Measurements from ENCODE around the gene MAP3K10. TPM values are rescaled to one million over a fixed set of nuclear protein-coding genes. Genes with fewer than 3 reads are reported as not detected.

The MAP3K10 gene
- total and polyA plus RNA-seq, 9 of the 15 experiments (the other 6 are each of a cell fraction or from before 2014, with no cell fraction given) = 0.01 to 8.0 (median 2.7) TPM; not detected in 1

- intact Hi-C loops (cut with micrococcal nuclease) = no loop called here
- no peak for TF ChIP-seq MYC (IDR thresholded peaks at IDR 0.05; ENCODE audit: low read depth, low read length)
- no peak for TF ChIP-seq MYC (CRISPR knock-in tag; IDR thresholded peaks at IDR 0.05; ENCODE audit: borderline replicate concordance, low read depth)
- TF ChIP-seq LARP7 (IDR thresholded peaks at IDR 0.05) = no peak
- peak; percentile 37 for TF ChIP-seq MGA (IDR thresholded peaks at IDR 0.05)
- no peak for TF ChIP-seq TRIM28 (IDR thresholded peaks at IDR 0.05)
- peak; percentile 33; the same call in 1 of the 2 replicates for TF ChIP-seq CBFA2T2 (conservative IDR thresholded peaks at IDR 0.05)
- TF ChIP-seq ELF4 (CRISPR knock-in tag; IDR thresholded peaks at IDR 0.05) = no peak
- peak; percentile 59; the same call in 1 of the 2 replicates for TF ChIP-seq SMARCA4 (IDR thresholded peaks at IDR 0.05)
- peak; percentile 62 for TF ChIP-seq ARID1B (IDR thresholded peaks at IDR 0.05)
- TF ChIP-seq ZNF143 (CRISPR knock-in tag; IDR thresholded peaks at IDR 0.05) = peak; percentile 34; the same call in 1 of the 2 replicates
These were observed 28.6 kb downstream of the MAP3K10 start for GRCh38 chr19:40219721-40220276.

More at GRCh38 chr19:40219721-40220276, 28.6 kb downstream of the MAP3K10 start:
- no peaks in the 10 kb centered on the region for H3K36me3 ChIP-seq (ENCODE audit: control insufficient read depth, insufficient read depth, low read length)
- no TSS peak for BruUV-seq (replicated peaks)
- no peak overlapping the region for H3K4me3 ChIP-seq
- no peak overlapping the region; a peak in 1 of 4 replicates for H3K9ac ChIP-seq (ENCODE audit: insufficient read depth in 1 of 2, low read depth in 2 of 2, low read length in 2 of 2)
- peak; percentile 14; the same call in 2 of the 3 replicates for ATAC-seq
- in situ Hi-C loops (cut with MboI) = loop anchor here (5.0 kb wide), 1 partner anchor 72 kb away; no protein-coding TSS in a partner anchor
- H2AFZ ChIP-seq (ENCODE audit: low read depth, low read length) = peak overlapping the region; percentile 55; the same call in 1 of the 2 replicates
- peaks cover 6 to 9% of the 10 kb centered on the region in 2 experiments; a peak in 2 of 5 replicates for H3K27me3 ChIP-seq (ENCODE audit: control insufficient read depth in 2 of 2, insufficient read depth in 2 of 2, low read length in 2 of 2)
- H3K79me2 ChIP-seq (ENCODE audit: control insufficient read depth, insufficient read depth, low read length) = no peaks in the 10 kb centered on the region
- ChIA-PET CTCF (ENCODE audit: low intra/inter-chr PET ratio) (interaction anchor here (0.7 to 3.3 kb wide), 3 partner anchors 79 to 426 kb away, joined by 3 to 24 read pairs (median 5); no protein-coding TSS in a partner anchor), POLR2A (interaction anchor here (0.7 to 1.1 kb wide), 3 partner anchors 10 to 72 kb away, joined by 3 to 5 read pairs (median 3); no protein-coding TSS in a partner anchor)
- DNase-seq (ENCODE audit: extremely low read depth in 1 of 4, low spot score in 3 of 4) = peak in 2 of 4 experiments; percentile 38 to 64
- H3K9me1 ChIP-seq (ENCODE audit: control insufficient read depth, insufficient read depth, low read length) = no peaks in the 10 kb centered on the region
- FAIRE-seq = peak; percentile 87
- no peak overlapping the region; the same call in 2 of the 3 replicates for H3K27ac ChIP-seq (ENCODE audit: extremely low read depth, low read depth, low read length)
- peaks cover 5% of the 10 kb centered on the region for H4K20me1 ChIP-seq (replicated peaks; ENCODE audit: control insufficient read depth, insufficient read depth, low read length)
- H3K9me3 ChIP-seq (replicated peaks; ENCODE audit: control insufficient read depth, insufficient read depth, low read depth, low read length) = peaks cover 4% of the 10 kb centered on the region; the same call in 1 of the 2 replicates
- H3K4me1 ChIP-seq (replicated peaks in 1 of 2; ENCODE audit: control insufficient read depth in 2 of 2, insufficient read depth in 2 of 2, low read length in 2 of 2) = peaks cover 12 to 44% of the 10 kb centered on the region in 2 experiments; a peak in 4 of 5 replicates
- 0% methylated on average over 8 of the region's 8 CpGs for WGBS (ENCODE audit: insufficient coverage, low coverage, missing lambda C conversion rate)
- peak overlapping the region; percentile 52 for H3K4me2 ChIP-seq (ENCODE audit: insufficient read depth, low read length)

Measured in K562 (cell line).